ENCODE results near the gene ZC3H7B. TPM values are rescaled to one million over a fixed set of nuclear protein-coding genes. Genes with fewer than 3 reads are reported as not detected.

ZC3H7B gene
- total and polyA plus RNA-seq, 4 donors: 31.5 to 55.8 (median 34.3) TPM

DNA sequence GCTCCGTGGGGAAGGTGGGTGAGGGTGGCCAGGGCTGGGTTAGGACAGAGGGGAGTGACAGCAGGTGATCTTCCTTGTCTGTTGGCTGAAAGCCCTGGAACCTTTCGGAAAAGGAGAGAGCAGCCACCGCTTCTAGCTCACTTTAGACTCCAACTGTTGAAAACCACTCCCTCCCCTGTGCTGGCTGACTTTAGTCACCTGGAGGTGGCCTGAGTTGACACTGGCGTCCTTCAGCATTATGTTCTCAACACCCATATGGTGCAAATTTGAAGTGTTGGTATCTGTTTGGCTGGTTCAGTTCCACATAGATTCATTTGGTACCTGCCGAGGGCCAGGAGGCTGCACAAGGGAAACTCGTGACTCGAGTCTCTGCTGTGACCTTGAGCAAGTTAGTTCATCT lies 28.8 kb downstream of the ZC3H7B start:
- 95 to 96% methylated on average over 7 of the region's 7 CpGs for WGBS, 2 donors
- ATAC-seq (ENCODE audit: insufficient read depth, low FRiP score) (no peak), DNase-seq (no peak)
- Histone ChIP-seq H3K4me1 (ENCODE audit: control insufficient read depth in 5 of 5, insufficient read depth in 5 of 5, low read length in 5 of 5) (no peaks in the 10 kb centered on the region), H3K9me3 (ENCODE audit: control insufficient read depth in 4 of 4, insufficient read depth in 3 of 4, low read length in 3 of 4) (no peaks in the 10 kb centered on the region), H3K36me3 (ENCODE audit: control insufficient read depth in 4 of 4, insufficient read depth in 4 of 4, low read length in 4 of 4) (peaks cover 8 to 62% (median 30%) of the 10 kb centered on the region in 4 donors), H3K27me3 (ENCODE audit: control insufficient read depth in 3 of 3, insufficient read depth in 3 of 3, low read length in 2 of 3) (no peaks in the 10 kb centered on the region), H3K9ac (ENCODE audit: insufficient read depth in 1 of 2, low read length in 2 of 2) (no peak overlapping the region), H3K4me3 (no peak overlapping the region), H3K27ac (ENCODE audit: low read depth in 1 of 2, low read length in 1 of 2) (no peak overlapping the region)
- TF ChIP-seq, protein P1, sequence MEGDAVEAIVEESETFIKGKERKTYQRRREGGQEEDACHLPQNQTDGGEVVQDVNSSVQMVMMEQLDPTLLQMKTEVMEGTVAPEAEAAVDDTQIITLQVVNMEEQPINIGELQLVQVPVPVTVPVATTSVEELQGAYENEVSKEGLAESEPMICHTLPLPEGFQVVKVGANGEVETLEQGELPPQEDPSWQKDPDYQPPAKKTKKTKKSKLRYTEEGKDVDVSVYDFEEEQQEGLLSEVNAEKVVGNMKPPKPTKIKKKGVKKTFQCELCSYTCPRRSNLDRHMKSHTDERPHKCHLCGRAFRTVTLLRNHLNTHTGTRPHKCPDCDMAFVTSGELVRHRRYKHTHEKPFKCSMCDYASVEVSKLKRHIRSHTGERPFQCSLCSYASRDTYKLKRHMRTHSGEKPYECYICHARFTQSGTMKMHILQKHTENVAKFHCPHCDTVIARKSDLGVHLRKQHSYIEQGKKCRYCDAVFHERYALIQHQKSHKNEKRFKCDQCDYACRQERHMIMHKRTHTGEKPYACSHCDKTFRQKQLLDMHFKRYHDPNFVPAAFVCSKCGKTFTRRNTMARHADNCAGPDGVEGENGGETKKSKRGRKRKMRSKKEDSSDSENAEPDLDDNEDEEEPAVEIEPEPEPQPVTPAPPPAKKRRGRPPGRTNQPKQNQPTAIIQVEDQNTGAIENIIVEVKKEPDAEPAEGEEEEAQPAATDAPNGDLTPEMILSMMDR (IDR thresholded peaks at IDR 0.05; ENCODE audit: control extremely low read depth, extremely low read depth): no peak

DNA sequence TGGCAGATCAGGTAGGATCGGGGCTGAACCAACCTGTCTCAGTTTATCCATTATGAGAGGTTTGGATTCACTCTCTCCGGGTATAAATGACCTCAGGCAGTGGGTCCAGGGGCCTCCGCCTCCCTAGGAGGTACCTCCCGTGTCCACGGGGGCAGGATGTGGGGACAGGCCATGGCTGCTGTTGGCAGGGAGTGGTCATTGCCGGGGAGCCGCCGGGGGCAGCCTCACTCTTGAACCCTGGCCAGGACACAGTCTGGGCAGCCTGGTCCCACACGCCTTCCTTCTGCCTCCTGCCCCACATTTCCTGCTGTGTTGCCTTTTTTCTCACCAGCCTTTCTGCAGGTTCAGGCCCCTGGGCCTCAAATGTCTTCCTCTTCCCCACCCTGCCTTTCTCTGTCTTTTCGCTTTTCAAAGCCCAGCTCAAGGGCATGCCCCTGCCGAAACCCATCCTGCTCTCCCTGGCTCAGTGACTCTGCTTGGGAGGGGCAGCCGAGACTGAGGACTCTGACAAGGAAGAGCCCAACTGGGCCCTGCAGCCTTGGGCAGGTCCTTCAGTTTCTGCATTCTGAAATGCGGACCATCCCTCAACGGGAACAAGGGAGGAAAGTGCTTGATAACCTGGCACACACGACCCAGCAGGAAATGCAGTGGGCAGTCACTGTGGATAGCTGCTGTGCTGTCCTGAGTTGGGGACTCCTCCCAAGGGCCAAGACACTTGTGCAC lies 31.1 kb downstream of the ZC3H7B start:
- DNase-seq (no peak), ATAC-seq (ENCODE audit: insufficient read depth, low FRiP score) (no peak)
- H3K27ac ChIP-seq (ENCODE audit: low read depth in 1 of 2, low read length in 1 of 2): no peak overlapping the region
- peaks cover 8 to 51% (median 25%) of the 10 kb centered on the region in 4 donors for H3K36me3 ChIP-seq (ENCODE audit: control insufficient read depth in 4 of 4, insufficient read depth in 4 of 4, low read length in 4 of 4)
- no peaks in the 10 kb centered on the region for H3K9me3 ChIP-seq (ENCODE audit: control insufficient read depth in 4 of 4, insufficient read depth in 3 of 4, low read length in 3 of 4)
- WGBS, 2 donors: 91 to 94% methylated on average over 14 to 15 of the region's 15 CpGs
- TF ChIP-seq, protein P1 (IDR thresholded peaks at IDR 0.05; ENCODE audit: control extremely low read depth, extremely low read depth): no peak
- H3K9ac ChIP-seq (ENCODE audit: insufficient read depth in 1 of 2, low read length in 2 of 2): no peak overlapping the region
- H3K4me3 ChIP-seq: no peak overlapping the region
- no peaks in the 10 kb centered on the region for H3K4me1 ChIP-seq (ENCODE audit: control insufficient read depth in 5 of 5, insufficient read depth in 5 of 5, low read length in 5 of 5)
- H3K27me3 ChIP-seq (ENCODE audit: control insufficient read depth in 3 of 3, insufficient read depth in 3 of 3, low read length in 2 of 3): no peaks in the 10 kb centered on the region

DNA sequence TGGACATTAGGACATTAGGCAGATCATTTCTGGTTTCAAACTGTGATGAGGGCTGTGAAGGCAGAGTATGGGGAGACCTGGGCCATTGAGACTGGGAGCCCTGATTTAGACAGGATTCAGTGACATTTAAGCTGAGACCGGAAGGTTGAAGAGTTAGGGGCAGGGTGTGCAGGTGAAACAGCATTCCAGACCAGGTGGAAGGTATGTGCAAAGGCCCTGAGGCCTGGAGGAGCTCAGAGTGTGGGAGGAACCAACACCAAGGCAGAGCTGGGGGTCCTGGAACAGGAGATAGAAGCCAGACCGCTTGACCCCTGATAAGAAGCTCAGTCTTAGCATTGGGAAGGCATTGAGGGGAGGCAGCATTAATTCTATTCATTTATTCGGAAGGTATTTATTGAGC lies 32.5 kb downstream of the ZC3H7B start:
- 98 to 99% methylated on average over 3 of the region's 3 CpGs for WGBS, 2 donors
- no peak for ATAC-seq (ENCODE audit: insufficient read depth, low FRiP score)
- H3K36me3 ChIP-seq (ENCODE audit: control insufficient read depth in 4 of 4, insufficient read depth in 4 of 4, low read length in 4 of 4): peaks cover 3 to 46% (median 20%) of the 10 kb centered on the region in 4 donors

More for the DNA sequence above, 32.5 kb downstream of the ZC3H7B start:
- no peaks in the 10 kb centered on the region for H3K27me3 ChIP-seq (ENCODE audit: control insufficient read depth in 3 of 3, insufficient read depth in 3 of 3, low read length in 2 of 3)
- H3K9me3 ChIP-seq (ENCODE audit: control insufficient read depth in 4 of 4, insufficient read depth in 3 of 4, low read length in 3 of 4): no peaks in the 10 kb centered on the region
- no peak overlapping the region for H3K9ac ChIP-seq (ENCODE audit: insufficient read depth in 1 of 2, low read length in 2 of 2)
- TF ChIP-seq, protein P1 (IDR thresholded peaks at IDR 0.05; ENCODE audit: control extremely low read depth, extremely low read depth): no peak
- no peak overlapping the region for H3K4me3 ChIP-seq
- DNase-seq: no peak
- no peaks in the 10 kb centered on the region for H3K4me1 ChIP-seq (ENCODE audit: control insufficient read depth in 5 of 5, insufficient read depth in 5 of 5, low read length in 5 of 5)
- no peak overlapping the region for H3K27ac ChIP-seq (ENCODE audit: low read depth in 1 of 2, low read length in 1 of 2)

Measured in lung (tissue), 12 donors.